Neuronal stem cell (in vitro differentiated cells): Measurements from ENCODE around the gene SCN1A.

ENCODE experiments used
- DNase-seq: peaks from one replicate; pipeline ENCODE4 v3.0.0-alpha.2; 2013; ENCODE audit warnings: low spot score
- H2AFZ ChIP-seq: one replicate; pipeline ENCODE4 v1.6.1; 2013; ENCODE audit warnings: mild to moderate bottlenecking, low read length, inconsistent platforms
- H2AK5ac ChIP-seq: 2 replicates; pipeline ENCODE4 v1.6.1; 2013; ENCODE audit warnings: low read depth, mild to moderate bottlenecking, inconsistent platforms, low read length, moderate library complexity, mixed read lengths
- H2BK120ac ChIP-seq: 2 replicates; pipeline ENCODE4 v1.6.1; 2013; ENCODE audit warnings: low read depth, mild to moderate bottlenecking, inconsistent platforms, low read length, moderate library complexity, mixed read lengths
- H2BK12ac ChIP-seq: one replicate; pipeline ENCODE4 v1.6.1; 2013; ENCODE audit warnings: low read length, inconsistent platforms
- H2BK15ac ChIP-seq: 2 replicates; pipeline ENCODE4 v1.6.1; 2013; ENCODE audit warnings: mild to moderate bottlenecking, low read length, inconsistent platforms, mixed read lengths
- H2BK5ac ChIP-seq: one replicate; pipeline ENCODE4 v1.6.1; 2013; ENCODE audit warnings: inconsistent platforms, mild to moderate bottlenecking, low read length, moderate library complexity
- H3K14ac ChIP-seq: one replicate; pipeline ENCODE4 v1.6.1; 2013; ENCODE audit warnings: low read length, inconsistent platforms
- H3K18ac ChIP-seq: 2 replicates; pipeline ENCODE4 v1.6.1; 2013; ENCODE audit warnings: low read length, inconsistent platforms
- H3K23ac ChIP-seq: 2 replicates; pipeline ENCODE4 v1.6.1; 2013; ENCODE audit warnings: low read depth, mild to moderate bottlenecking, mixed read lengths, low read length, inconsistent platforms; ENCODE audit not compliant: poor library complexity
- H3K27ac ChIP-seq: replicated peaks from 3 replicates; pipeline ENCODE4 v1.5.1; 2013; ENCODE audit warnings: low read length, inconsistent platforms
- H3K27me3 ChIP-seq, 3 experiments: 2 replicates each; pipeline ENCODE4 v1.6.1; 2013; ENCODE audit warnings: low read length in 3 of 3, mild to moderate bottlenecking in 2 of 3, inconsistent platforms in 1 of 3, low read depth in 1 of 3, mixed read lengths in 1 of 3, moderate library complexity in 1 of 3; ENCODE audit not compliant: control insufficient read depth in 3 of 3, insufficient read depth in 3 of 3
- H3K36me3 ChIP-seq, 2 donors: replicated peaks in 1 of 2; 2 replicates each; pipeline ENCODE4 v1.6.1; 2013; ENCODE audit warnings: low read length in 2 of 2; ENCODE audit not compliant: control insufficient read depth in 2 of 2, insufficient read depth in 2 of 2
- H3K4ac ChIP-seq: 2 replicates; pipeline ENCODE4 v1.6.1; 2013; ENCODE audit warnings: inconsistent platforms, mild to moderate bottlenecking, low read length, moderate library complexity
- H3K4me1 ChIP-seq, 2 donors: 1 replicate in 1 of 2; 2 replicates in 1 of 2; pipeline ENCODE4 v1.6.1; 2013; ENCODE audit warnings: low read length in 2 of 2, low read depth in 1 of 2; ENCODE audit not compliant: control insufficient read depth in 2 of 2, insufficient read depth in 1 of 2
- H3K4me2 ChIP-seq: one replicate; pipeline ENCODE4 v1.6.1; 2013; ENCODE audit warnings: mild to moderate bottlenecking, low read length, inconsistent platforms; ENCODE audit not compliant: insufficient read depth, poor library complexity, severe bottlenecking
- H3K4me3 ChIP-seq, 2 donors: 2 replicates each; pipeline ENCODE4 v1.5.1; 2013; ENCODE audit warnings: low read length in 2 of 2, mild to moderate bottlenecking in 2 of 2, inconsistent platforms in 1 of 2, moderate library complexity in 1 of 2
- H3K79me1 ChIP-seq: one replicate; pipeline ENCODE4 v1.6.1; 2013; ENCODE audit warnings: low read depth, mild to moderate bottlenecking, inconsistent platforms, low read length, moderate library complexity
- H3K9ac ChIP-seq: one replicate; pipeline ENCODE4 v1.6.1; 2013; ENCODE audit warnings: mild to moderate bottlenecking, low read depth, low read length, inconsistent platforms; ENCODE audit not compliant: poor library complexity
- H3K9me3 ChIP-seq, 2 donors: replicated peaks in 1 of 2; 2 replicates each; pipeline versions ENCODE3 to v1.6.1; 2013; ENCODE audit warnings: low read length in 2 of 2, mild to moderate bottlenecking in 2 of 2, inconsistent platforms in 1 of 2, low read depth in 1 of 2, mixed read lengths in 1 of 2, moderate library complexity in 1 of 2; ENCODE audit not compliant: control insufficient read depth in 2 of 2, insufficient read depth in 1 of 2
- H4K8ac ChIP-seq: one replicate; pipeline ENCODE4 v1.6.1; 2013; ENCODE audit warnings: low read depth, mild to moderate bottlenecking, inconsistent platforms, low read length, moderate library complexity
- H4K91ac ChIP-seq: one replicate; pipeline ENCODE4 v1.6.1; 2013; ENCODE audit warnings: low read length, low read depth, mild to moderate bottlenecking, inconsistent platforms; ENCODE audit not compliant: poor library complexity
- WGBS, 2 donors: extraction: QIAGEN DNeasy Blood & Tissue Kit; methylation state at CpG; one replicate each; pipeline ENCODE4 v1.1.7; 2013; ENCODE audit warnings: missing lambda C conversion rate in 2 of 2, mixed read lengths in 1 of 2; ENCODE audit not compliant: insufficient read length in 2 of 2, insufficient replicate concordance in 1 of 2; ENCODE audit errors: extremely low coverage in 2 of 2; 5-methylcytosine and 5-hydroxymethylcytosine counted together

SCN1A gene

GRCh38 chr2:166090346-166090745 lies 37.5 kb downstream of the SCN1A start:
- Histone ChIP-seq H3K18ac (no peak overlapping the region), H3K9me3 (no peaks in the 10 kb centered on the region), H3K9ac (no peak overlapping the region), H3K79me1 (no peaks in the 10 kb centered on the region), H3K4me2 (no peak overlapping the region), H4K91ac (no peak overlapping the region), H4K8ac (no peak overlapping the region), H3K4ac (no peak overlapping the region), H2BK12ac (no peak overlapping the region), H3K4me3 (no peak overlapping the region), H2AK5ac (no peak overlapping the region), H3K14ac (no peak overlapping the region), H2BK5ac (no peak overlapping the region), H2BK15ac (no peak overlapping the region), H2BK120ac (no peak overlapping the region), H3K36me3 (no peaks in the 10 kb centered on the region), H3K4me1 (peaks cover 0 to 7% of the 10 kb centered on the region in 2 donors), H2AFZ (no peak overlapping the region), H3K23ac (no peak overlapping the region), H3K27me3 (no peaks in the 10 kb centered on the region), H3K27ac (no peak overlapping the region)
- DNase-seq, result no peak
- no CpG with 5 or more reads among the region's 2 CpGs for WGBS, 2 donors

DNA sequence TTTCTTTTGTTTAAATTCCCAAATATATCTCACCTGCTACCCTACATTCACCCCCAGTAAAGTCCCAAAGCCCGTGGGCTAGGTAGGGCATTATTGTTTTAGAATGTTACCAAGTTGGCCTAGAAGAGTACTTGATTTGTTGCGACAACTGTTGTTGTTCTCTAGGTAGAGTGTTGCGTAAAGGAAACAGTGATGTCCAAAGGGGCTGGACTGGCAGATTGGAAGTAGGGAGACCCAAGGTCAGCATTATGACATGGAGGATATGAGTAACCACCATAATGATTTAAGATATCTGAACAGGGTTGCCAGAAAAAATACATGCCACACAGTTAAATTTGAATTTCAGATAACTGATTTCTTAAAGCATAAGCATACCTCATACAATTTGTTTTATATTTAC lies 39.2 kb downstream of the SCN1A start:
- H3K9me3 ChIP-seq, result no peaks in the 10 kb centered on the region
- no peak for DNase-seq
- H2AFZ ChIP-seq, result no peak overlapping the region
- no peak overlapping the region for H3K14ac ChIP-seq
- H2BK12ac ChIP-seq, result no peak overlapping the region
- no peak overlapping the region for H2BK15ac ChIP-seq
- no peak overlapping the region for H3K9ac ChIP-seq
- no peak overlapping the region for H3K4me2 ChIP-seq
- no peaks in the 10 kb centered on the region for H3K36me3 ChIP-seq
- no peak overlapping the region for H3K23ac ChIP-seq
- H4K91ac ChIP-seq, result no peak overlapping the region
- no CpG with 5 or more reads among the region's 3 CpGs for WGBS, 2 donors
- no peak overlapping the region for H3K18ac ChIP-seq
- no peaks in the 10 kb centered on the region for H3K27me3 ChIP-seq
- no peak overlapping the region for H2BK120ac ChIP-seq
- no peak overlapping the region for H2AK5ac ChIP-seq
- peaks cover 3 to 13% of the 10 kb centered on the region in 2 donors for H3K4me1 ChIP-seq
- H3K4me3 ChIP-seq, result no peak overlapping the region
- H3K27ac ChIP-seq, result no peak overlapping the region
- no peak overlapping the region for H3K4ac ChIP-seq
- no peak overlapping the region for H2BK5ac ChIP-seq
- H4K8ac ChIP-seq, result no peak overlapping the region
- no peaks in the 10 kb centered on the region for H3K79me1 ChIP-seq

- Histone ChIP-seq H3K18ac (no peak overlapping the region), H2BK15ac (no peak overlapping the region), H2BK12ac (no peak overlapping the region), H3K14ac (no peak overlapping the region), H3K4me2 (no peak overlapping the region), H3K4ac (no peak overlapping the region), H2BK120ac (no peak overlapping the region), H3K9me3 (no peaks in the 10 kb centered on the region), H4K91ac (no peak overlapping the region), H3K27ac (no peak overlapping the region), H2AFZ (peak overlapping the region; percentile 18), H2AK5ac (no peak overlapping the region), H3K27me3 (no peaks in the 10 kb centered on the region), H3K23ac (no peak overlapping the region), H2BK5ac (no peak overlapping the region), H3K9ac (no peak overlapping the region), H4K8ac (no peak overlapping the region), H3K79me1 (no peaks in the 10 kb centered on the region), H3K36me3 (no peaks in the 10 kb centered on the region), H3K4me3 (no peak overlapping the region), H3K4me1 (peaks cover 3 to 6% of the 10 kb centered on the region in 2 donors)
- no peak for DNase-seq
These were observed 43.5 kb downstream of the SCN1A start for GRCh38 chr2:166084301-166084700.

GRCh38 chr2:166082736-166083135 lies 45.1 kb downstream of the SCN1A start:
- no peak overlapping the region for H3K4ac ChIP-seq
- no peak overlapping the region for H2BK15ac ChIP-seq
- no peak overlapping the region for H3K23ac ChIP-seq
- no peak overlapping the region for H2AFZ ChIP-seq
- H2BK120ac ChIP-seq, result no peak overlapping the region
- no peak overlapping the region for H2AK5ac ChIP-seq
- DNase-seq, result no peak
- no peak overlapping the region for H3K9ac ChIP-seq
- H3K79me1 ChIP-seq, result no peaks in the 10 kb centered on the region
- H2BK5ac ChIP-seq, result no peak overlapping the region
- H3K27ac ChIP-seq, result no peak overlapping the region
- WGBS, 2 donors, result no CpG with 5 or more reads among the region's 2 CpGs
- H3K4me2 ChIP-seq, result no peak overlapping the region
- H2BK12ac ChIP-seq, result no peak overlapping the region
- no peaks in the 10 kb centered on the region for H3K36me3 ChIP-seq
- no peak overlapping the region for H3K18ac ChIP-seq
- H4K8ac ChIP-seq, result no peak overlapping the region
- H3K27me3 ChIP-seq, result no peaks in the 10 kb centered on the region
- no peaks in the 10 kb centered on the region for H3K9me3 ChIP-seq
- H3K14ac ChIP-seq, result no peak overlapping the region
- no peak overlapping the region for H4K91ac ChIP-seq
- peaks cover 3 to 6% of the 10 kb centered on the region in 2 donors for H3K4me1 ChIP-seq
- no peak overlapping the region for H3K4me3 ChIP-seq
